ENCODE measurements around the gene POP7.

POP7 gene

GRCh38 chr7:100685049-100685605, 20.8 kb upstream of the POP7 start:
- no peak overlapping the region for H3K4me3 ChIP-seq (ENCODE audit: low read depth, low read length)
- DNase-seq (ENCODE audit: low read depth), result no peak
- no peak for TF ChIP-seq CTCF (IDR thresholded peaks at IDR 0.05; ENCODE audit: control insufficient read depth, extremely low read depth, insufficient read depth)

GRCh38 chr7:100685631-100686145, 20.2 kb upstream of the POP7 start:
- no peak overlapping the region for H3K4me3 ChIP-seq (ENCODE audit: low read depth, low read length)
- TF ChIP-seq CTCF (IDR thresholded peaks at IDR 0.05; ENCODE audit: control insufficient read depth, extremely low read depth, insufficient read depth), result no peak
- no peak for DNase-seq (ENCODE audit: low read depth)

- no peak for DNase-seq (ENCODE audit: low read depth)
- no peak for TF ChIP-seq CTCF (IDR thresholded peaks at IDR 0.05; ENCODE audit: control insufficient read depth, extremely low read depth, insufficient read depth)
These were observed 19.6 kb upstream of the POP7 start for GRCh38 chr7:100686201-100686821.

GRCh38 chr7:100686822-100687211, 19.1 kb upstream of the POP7 start:
- no peak overlapping the region for H3K4me3 ChIP-seq (ENCODE audit: low read depth, low read length)
- no peak for DNase-seq (ENCODE audit: low read depth)
- no peak for TF ChIP-seq CTCF (IDR thresholded peaks at IDR 0.05; ENCODE audit: control insufficient read depth, extremely low read depth, insufficient read depth)

More at GRCh38 chr7:100686201-100686821, 19.6 kb upstream of the POP7 start:
- no peak overlapping the region for H3K4me3 ChIP-seq (ENCODE audit: low read depth, low read length)

GRCh38 chr7:100687261-100687660, 18.7 kb upstream of the POP7 start:
- H3K4me3 ChIP-seq (ENCODE audit: low read depth, low read length), result no peak overlapping the region
- no peak for DNase-seq (ENCODE audit: low read depth)
- TF ChIP-seq CTCF (IDR thresholded peaks at IDR 0.05; ENCODE audit: control insufficient read depth, extremely low read depth, insufficient read depth), result no peak

GRCh38 chr7:100687751-100688300, 18.1 kb upstream of the POP7 start:
- DNase-seq (ENCODE audit: low read depth), result no peak
- no peak for TF ChIP-seq CTCF (IDR thresholded peaks at IDR 0.05; ENCODE audit: control insufficient read depth, extremely low read depth, insufficient read depth)
- H3K4me3 ChIP-seq (ENCODE audit: low read depth, low read length), result no peak overlapping the region

Measured in LNCaP clone FGC (cell line).